A375 (cell line): ENCODE data around the gene BBOF1. TPM values are rescaled to one million over a fixed set of nuclear protein-coding genes. Genes with fewer than 3 reads are reported as not detected.

Experiments
- small RNA-seq: library from RNA; depleted of rRNA; stranded (forward); fragments of <200 nt; gene quantifications from one replicate; pipeline ENCODE3, GENCODE V24; 2014
- total RNA-seq: library from RNA; depleted of rRNA; stranded (reverse); fragments of >200 nt; shearing (Covaris generic); gene quantifications from 2 replicates; pipeline ENCODE4 v1.2.3, GENCODE V29; 2014; rRNA removed

BBOF1 gene, protein sequence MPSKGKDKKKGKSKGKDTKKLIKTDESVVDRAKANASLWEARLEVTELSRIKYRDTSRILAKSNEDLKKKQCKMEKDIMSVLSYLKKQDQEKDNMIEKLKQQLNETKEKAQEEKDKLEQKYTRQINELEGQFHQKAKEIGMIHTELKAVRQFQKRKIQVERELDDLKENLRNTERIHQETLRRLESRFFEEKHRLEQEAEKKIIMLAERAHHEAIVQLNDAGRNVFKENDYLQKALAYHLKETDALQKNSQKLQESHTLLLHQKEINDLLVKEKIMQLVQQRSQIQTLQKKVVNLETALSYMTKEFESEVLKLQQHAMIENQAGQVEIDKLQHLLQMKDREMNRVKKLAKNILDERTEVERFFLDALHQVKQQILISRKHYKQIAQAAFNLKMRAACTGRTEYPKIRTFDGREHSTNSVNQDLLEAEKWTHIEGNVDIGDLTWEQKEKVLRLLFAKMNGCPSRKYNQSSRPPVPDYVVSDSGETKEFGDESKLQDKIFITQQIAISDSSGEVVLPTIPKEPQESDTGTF
- 1.6 and 2.2 TPM in 2 replicates for total RNA-seq

DNA sequence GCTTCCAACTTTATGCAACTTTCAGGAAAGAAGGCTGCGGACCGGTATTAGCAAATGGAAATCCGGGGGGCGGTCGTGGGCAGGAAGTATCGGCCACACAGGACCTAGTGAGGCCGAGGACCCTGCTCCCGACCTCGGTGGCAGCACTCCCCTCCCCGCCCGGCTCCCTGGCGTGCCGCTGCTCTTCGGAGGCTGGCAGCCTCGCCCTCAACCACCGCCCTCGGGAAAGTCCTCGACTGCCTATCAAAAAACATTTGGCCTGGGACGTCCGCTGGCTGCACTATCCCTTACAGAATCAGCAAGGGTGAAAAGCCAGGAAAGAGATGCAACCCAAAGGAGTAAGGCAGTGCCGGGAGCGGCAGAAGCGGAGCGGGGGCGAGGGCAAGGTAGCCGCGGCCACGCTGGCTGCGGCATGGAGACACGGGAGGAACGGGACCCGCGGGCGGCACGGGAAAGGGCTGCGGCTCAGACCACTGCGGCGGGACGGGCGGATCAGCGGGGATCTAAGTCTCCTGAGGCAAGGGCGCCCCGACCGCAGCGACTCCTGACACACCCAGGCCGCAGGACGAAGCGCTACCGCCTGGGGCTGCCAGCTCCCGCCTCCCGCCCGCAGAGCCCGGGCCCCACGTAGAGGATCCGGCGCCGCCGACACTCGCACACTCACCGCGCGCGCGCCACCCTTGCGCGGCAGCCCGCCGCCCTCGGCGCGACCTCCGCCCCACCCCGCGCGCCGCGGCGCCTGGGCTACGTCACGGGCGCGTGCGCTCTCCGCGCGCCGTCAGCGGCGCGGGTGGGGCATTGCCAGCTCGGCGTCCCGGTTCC lies at the start of gene BBOF1, which contains the start of gene ENTPD5:
Gene BBOF1, plus strand, starts transcription at position 764 of the 822 bp plus-strand sequence. CDS start 130 bp downstream, outside the sequence.
Gene ENTPD5, minus strand, starts transcription at position 703 of the 822 bp plus-strand sequence. CDS start 31,186 bp downstream, outside the sequence.

DNA sequence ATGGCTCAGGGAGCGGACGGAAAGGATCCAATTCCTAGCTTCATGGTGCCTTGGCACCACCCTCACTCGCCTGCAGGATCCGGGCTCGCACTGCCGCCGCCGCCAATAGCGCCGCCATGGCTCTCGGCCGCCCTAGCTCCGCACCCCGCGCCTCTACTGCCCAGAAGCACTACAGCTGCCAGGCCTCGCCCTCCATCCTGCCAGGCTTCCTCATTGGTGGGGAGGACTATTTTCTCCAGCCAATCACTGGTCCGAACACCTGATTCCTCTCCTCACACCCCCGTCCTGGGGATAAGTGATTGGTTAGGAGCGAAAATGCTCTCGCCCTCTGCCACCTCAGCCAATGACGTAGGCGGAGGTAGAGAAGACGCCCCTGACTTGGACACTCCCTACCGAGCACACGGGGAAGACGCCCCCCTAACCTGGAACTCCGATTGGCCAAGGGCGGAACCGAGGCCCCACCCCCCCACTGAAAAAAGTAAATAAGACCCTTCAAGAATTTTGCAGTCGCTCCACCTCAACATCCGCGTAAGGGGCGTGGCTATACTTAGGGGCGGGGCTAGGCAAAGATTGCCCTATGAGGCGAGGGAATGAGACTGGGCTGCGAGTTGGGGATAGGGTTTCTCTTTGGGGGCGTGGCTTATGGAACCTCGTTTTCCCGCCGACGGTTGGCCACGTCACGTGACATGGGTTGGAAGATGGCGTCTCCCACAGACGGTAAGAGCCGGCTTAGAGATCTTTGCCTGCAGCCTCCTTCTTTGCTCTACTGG lies 65.3 kb downstream of the BBOF1 start, which contains the start of the genes ALDH6A1 and LIN52:
Gene ALDH6A1, minus strand, starts transcription at position 177 of the 770 bp plus-strand sequence. Its CDS starts 59 bp downstream, at position 118.
Gene LIN52, plus strand, starts transcription at position 680 of the 770 bp plus-strand sequence. Its CDS starts 19 bp downstream, at position 699.

Small RNAs within 50 kb of the gene (small RNA-seq; reads per million reads assigned to genes)
- gene AC005480.2 = not detected

Other genes starting within 250 kb of the BBOF1 start
- gene PTGR2, start 167.5 kb upstream of the BBOF1 start, total RNA-seq = 6.4 and 11.0 TPM in 2 replicates
- gene ZNF410, start 132.5 kb upstream of the BBOF1 start, total RNA-seq = 39.6 and 45.3 TPM in 2 replicates
- 2.1 and 2.3 TPM in 2 replicates for gene FAM161B, start 69.3 kb upstream of the BBOF1 start, total RNA-seq
- gene COQ6, start 69.0 kb upstream of the BBOF1 start, total RNA-seq = 16.9 and 22.4 TPM in 2 replicates
- gene ENTPD5, start 61 bp upstream of the BBOF1 start, total RNA-seq = 6.1 and 7.4 TPM in 2 replicates
- 5.4 and 7.6 TPM in 2 replicates for gene ALDH6A1, start 65.1 kb downstream of the BBOF1 start, total RNA-seq
- gene LIN52, start 65.6 kb downstream of the BBOF1 start, total RNA-seq = 6.7 and 6.8 TPM in 2 replicates
- gene VSX2, start 220.1 kb downstream of the BBOF1 start, total RNA-seq = not detected in 2 replicates